HEK293 (cell line): ENCODE data around the gene SORL1.

ENCODE experiments used
- CTCF ChIA-PET: fragments of 350-600 bp; formaldehyde crosslinking; extraction: SDS; loops from one replicate; lab custom pipeline; 2021; ENCODE audit warnings: antibody characterized with exemption; lab: Yijun Ruan, JAX
- POLR2A ChIA-PET: fragments of 300-600 bp; formaldehyde crosslinking; extraction: SDS; loops from one replicate; lab custom pipeline; 2020; ENCODE audit warnings: antibody characterized with exemption, inconsistent platforms; lab: Yijun Ruan, JAX
- H3K27ac ChIP-seq: fragments of 200-500 bp; sonication (Bioruptor generic); 2 replicates; pipeline ENCODE4 v1.5.1; 2014; ENCODE audit warnings: low read depth, low read length, control low read depth, inconsistent platforms; ENCODE audit errors: extremely low read depth
- H3K36me3 ChIP-seq, 2 experiments: fragments of 200-500 bp in 1 of 2; sonication (Bioruptor generic) in 1 of 2; 1 replicate in 1 of 2; 2 replicates in 1 of 2; pipeline ENCODE4 v1.5.1; 2014 to 2017; ENCODE audit warnings: inconsistent platforms in 2 of 2, low read length in 2 of 2; ENCODE audit not compliant: control insufficient read depth in 2 of 2, insufficient read depth in 1 of 2
- H3K4me1 ChIP-seq: fragments of 200-500 bp; sonication (Bioruptor generic); 2 replicates; pipeline ENCODE4 v1.5.1; 2014; ENCODE audit warnings: mild to moderate bottlenecking, low read length, inconsistent platforms; ENCODE audit not compliant: control insufficient read depth, insufficient read depth
- H3K4me3 ChIP-seq: 2 replicates; pipeline ENCODE4 v1.5.1; 2011; ENCODE audit warnings: low read depth, mild to moderate bottlenecking, control low read depth, low read length, moderate library complexity
- H3K9me3 ChIP-seq: fragments of 200-500 bp; sonication (Bioruptor generic); 2 replicates; pipeline ENCODE4 v1.5.1; 2014; ENCODE audit warnings: low read depth, low read length, inconsistent platforms; ENCODE audit not compliant: control insufficient read depth, insufficient read depth
- GFI1B ChIP-seq: fragments of 450-650 bp; formaldehyde crosslinking; IDR thresholded peaks from 2 replicates; pipeline ENCODE4 v1.5.1; 2016; ENCODE audit warnings: missing biosample characterization, missing genetic modification characterization
- GLIS2 ChIP-seq: fragments of 450-650 bp; formaldehyde crosslinking; IDR thresholded peaks from 2 replicates; pipeline ENCODE4 v1.5.1; 2016; ENCODE audit warnings: missing biosample characterization, missing genetic modification characterization
- KLF1 ChIP-seq: fragments of 450-650 bp; formaldehyde crosslinking; IDR thresholded peaks from 2 replicates; pipeline ENCODE4 v1.5.1; 2016; ENCODE audit warnings: missing biosample characterization, missing genetic modification characterization
- PRDM2 ChIP-seq: fragments of 450-650 bp; formaldehyde crosslinking; IDR thresholded peaks from 2 replicates; pipeline ENCODE4 v1.5.1; 2016; ENCODE audit warnings: missing biosample characterization, missing genetic modification characterization, borderline replicate concordance
- ZNF16 ChIP-seq: fragments of 450-650 bp; formaldehyde crosslinking; IDR thresholded peaks from 2 replicates; pipeline ENCODE4 v1.5.1; 2016; ENCODE audit warnings: low read depth, missing biosample characterization, missing genetic modification characterization
- ZNF248 ChIP-seq: fragments of 450-650 bp; formaldehyde crosslinking; IDR thresholded peaks from 2 replicates; pipeline ENCODE4 v1.5.1; 2017; ENCODE audit warnings: missing biosample characterization, missing genetic modification characterization
- ZNF280D ChIP-seq: fragments of 450-650 bp; formaldehyde crosslinking; IDR thresholded peaks from 2 replicates; pipeline ENCODE4 v1.5.1; 2016; ENCODE audit warnings: missing biosample characterization, missing genetic modification characterization
- ZNF292 ChIP-seq: fragments of 450-650 bp; formaldehyde crosslinking; IDR thresholded peaks from 2 replicates; pipeline ENCODE4 v1.5.1; 2016; ENCODE audit warnings: low read depth, missing biosample characterization, missing genetic modification characterization, borderline replicate concordance
- ZNF350 ChIP-seq: fragments of 450-650 bp; formaldehyde crosslinking; IDR thresholded peaks from 2 replicates; pipeline ENCODE4 v1.5.0; 2017; ENCODE audit warnings: missing biosample characterization, mild to moderate bottlenecking, missing genetic modification characterization
- ZNF473 ChIP-seq: fragments of 450-650 bp; formaldehyde crosslinking; IDR thresholded peaks from 2 replicates; pipeline ENCODE4 v1.5.1; 2017; ENCODE audit warnings: missing biosample characterization, missing genetic modification characterization
- ZNF571 ChIP-seq: fragments of 450-650 bp; formaldehyde crosslinking; IDR thresholded peaks from 2 replicates; pipeline ENCODE4 v1.5.0; 2017; ENCODE audit warnings: missing biosample characterization, missing genetic modification characterization
- ZNF692 ChIP-seq: fragments of 450-650 bp; formaldehyde crosslinking; IDR thresholded peaks from 2 replicates; pipeline ENCODE4 v1.5.1; 2016; ENCODE audit warnings: missing biosample characterization, missing genetic modification characterization
- ZNF707 ChIP-seq: fragments of 450-650 bp; formaldehyde crosslinking; IDR thresholded peaks from 2 replicates; pipeline ENCODE4 v1.5.1; 2016; ENCODE audit warnings: missing biosample characterization, missing genetic modification characterization
- ZNF747 ChIP-seq: fragments of 450-650 bp; formaldehyde crosslinking; IDR thresholded peaks from 2 replicates; pipeline ENCODE4 v1.5.1; 2016; ENCODE audit warnings: missing biosample characterization, missing genetic modification characterization
- ZNF76 ChIP-seq: fragments of 450-650 bp; formaldehyde crosslinking; IDR thresholded peaks from 2 replicates; pipeline ENCODE4; 2016; ENCODE audit warnings: low read depth, missing biosample characterization, missing genetic modification characterization, borderline replicate concordance
- ZNF792 ChIP-seq: fragments of 450-650 bp; formaldehyde crosslinking; IDR thresholded peaks from 2 replicates; pipeline ENCODE4 v1.5.1; 2016; ENCODE audit warnings: missing biosample characterization, missing genetic modification characterization
- ZSCAN23 ChIP-seq: fragments of 450-650 bp; formaldehyde crosslinking; IDR thresholded peaks from 2 replicates; pipeline ENCODE4 v1.5.1; 2016; ENCODE audit warnings: missing biosample characterization, missing genetic modification characterization

Gene SORL1

GRCh38 chr11:121448431-121448941 is 3.6 kb upstream of the SORL1 start:
- no peaks in the 10 kb centered on the region for H3K4me1 ChIP-seq
- no peaks in the 10 kb centered on the region for H3K9me3 ChIP-seq
- no peak overlapping the region for H3K4me3 ChIP-seq
- POLR2A ChIA-PET: no interaction called here
- CTCF ChIA-PET: interaction anchor here (1.6 kb wide), 1 partner anchor 129 kb away, joined by 4 read pairs; no protein-coding TSS in a partner anchor
- no peaks in the 10 kb centered on the region for H3K36me3 ChIP-seq
- H3K27ac ChIP-seq: no peak overlapping the region
- TF ChIP-seq ZNF707 (no peak), ZNF571 (no peak), ZNF16 (no peak), ZNF792 (tag by site-specific recombination) (no peak), ZNF280D (no peak), ZSCAN23 (tag by site-specific recombination) (no peak), ZNF473 (tag by site-specific recombination) (no peak), ZNF692 (tag by site-specific recombination) (no peak), ZNF248 (tag by site-specific recombination) (no peak), ZNF350 (tag by site-specific recombination) (no peak), ZNF747 (tag by site-specific recombination) (no peak), GLIS2 (tag by site-specific recombination) (no peak), PRDM2 (tag by site-specific recombination) (no peak), ZNF292 (no peak), GFI1B (tag by site-specific recombination) (no peak), ZNF76 (tag by site-specific recombination) (no peak), KLF1 (tag by site-specific recombination) (no peak)
